Transverse colon (tissue), 4 donors: ENCODE results near the gene CELSR2. TPM values are rescaled to one million over a fixed set of nuclear protein-coding genes. Genes with fewer than 3 reads are reported as not detected.

Source experiments
- DNase-seq: peaks from one replicate; pipeline ENCODE4 v3.0.0-alpha.2; 2019
- H3K27ac ChIP-seq, 4 donors: fragments of 200-600 bp; sonication (generic); 2 replicates each; pipeline ENCODE4 v1.5.1; 2016 to 2018; ENCODE audit warnings: inconsistent platforms in 4 of 4
- H3K27me3 ChIP-seq: fragments of 200-600 bp; sonication (generic); 2 replicates; pipeline ENCODE4 v1.5.1; 2017; ENCODE audit warnings: inconsistent platforms
- H3K36me3 ChIP-seq, 4 donors: fragments of 200-600 bp; sonication (generic); 2 replicates each; pipeline ENCODE4 v1.5.1; 2017 to 2019; ENCODE audit warnings: inconsistent platforms in 4 of 4
- H3K4me1 ChIP-seq, 4 donors: fragments of 200-600 bp; sonication (generic); 2 replicates each; pipeline ENCODE4 v1.5.1; 2017 to 2020; ENCODE audit warnings: inconsistent platforms in 4 of 4
- H3K4me3 ChIP-seq, 4 donors: fragments of 200-600 bp; sonication (generic); 1 replicate in 1 of 4; 2 replicates in 3 of 4; pipeline versions ENCODE4 v1.5.1 to v1.6.1; 2017 to 2019; ENCODE audit warnings: inconsistent platforms in 4 of 4
- H3K9me3 ChIP-seq, 2 donors: fragments of 200-600 bp; sonication (generic); 2 replicates each; pipeline ENCODE4 v1.5.1; 2017 to 2019; ENCODE audit warnings: inconsistent platforms in 2 of 2
- EP300 ChIP-seq: sonication (generic); formaldehyde crosslinking; IDR thresholded peaks from one replicate; pipeline ENCODE4 v1.6.1; 2017; ENCODE audit warnings: antibody characterized with exemption, low read depth
- POLR2A ChIP-seq: fragments of 450-650 bp; IDR thresholded peaks from one replicate; pipeline ENCODE4 v1.6.1; 2016; ENCODE audit warnings: antibody characterized with exemption, mild to moderate bottlenecking, moderate library complexity
- POLR2AphosphoS5 ChIP-seq, 3 donors: sonication (generic); formaldehyde crosslinking; IDR thresholded peaks; one replicate each; pipeline ENCODE4 v1.6.1; 2016; ENCODE audit warnings: antibody characterized with exemption in 3 of 3
- WGBS, 2 donors: methylation state at CpG; one replicate each; pipeline ENCODE4 v1.1.5; 2018; ENCODE audit warnings: low coverage in 1 of 2; 5-methylcytosine and 5-hydroxymethylcytosine counted together
- in situ Hi-C, 4 donors: fragments of 200-750 bp; cut with MboI; loops; one replicate each; pipeline versions ENCODE4 v1.15.0 to v1.15.1; 2017; ENCODE audit warnings: low sequenced_read_pairs in 3 of 4, low pct_ligation_motif_present in 1 of 4, low pct_unique_long_range_greater_than_20kb in 1 of 4
- intact Hi-C: fragments of 100-400 bp; cut with DNase I; formaldehyde crosslinking; loops from one replicate; pipeline ENCODE4 v1.15.1; 2023; ENCODE audit warnings: low total_unique reads
- total RNA-seq, 4 donors: library from RNA; depleted of rRNA; stranded (reverse); fragments of >200 nt; gene quantifications; one replicate each; pipeline ENCODE4 v1.1.0, GENCODE V29; 2016
- TF ChIP-seq, protein P1 (sequence below), 5 experiments: fragments of 200-600 bp in 3 of 5; fragments of 450-650 bp in 2 of 5; sonication (generic) in 3 of 5; IDR thresholded peaks; 1 replicate in 2 of 5; 2 replicates in 3 of 5; pipeline ENCODE4 v1.5.1; 2016 to 2017; ENCODE audit warnings: antibody characterized with exemption in 5 of 5, inconsistent platforms in 3 of 5, mild to moderate bottlenecking in 2 of 5, moderate library complexity in 1 of 5

The CELSR2 gene
- total RNA-seq, 4 donors from 2014 or later = 1.8 to 3.7 (median 3.2) TPM

DNA sequence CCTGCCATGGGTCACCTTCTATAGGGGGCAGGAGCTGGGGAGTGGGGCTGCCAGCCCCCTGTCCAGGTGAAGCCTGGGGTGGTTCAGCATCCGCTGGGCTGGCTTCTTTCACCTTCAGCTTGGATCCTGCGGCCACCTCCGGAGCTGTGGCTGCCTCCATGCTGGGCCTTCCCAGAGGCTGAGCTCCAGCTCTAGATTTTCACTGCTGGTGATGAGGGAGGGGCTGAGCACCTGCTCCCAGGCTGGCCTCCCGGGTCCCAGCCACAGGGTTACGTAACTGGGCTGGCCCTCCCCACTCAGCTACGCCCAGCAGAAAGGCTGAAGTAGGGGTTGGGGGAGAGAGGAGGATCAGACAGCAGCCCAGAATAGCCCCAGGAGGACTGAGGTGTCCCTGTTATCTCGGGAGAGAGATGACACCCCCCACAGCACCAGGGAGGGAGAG lies 57.5 kb downstream of the CELSR2 start, which contains the start of gene MYBPHL:
Gene MYBPHL, minus strand, starts transcription at position 180 of the 442 bp plus-strand sequence. Its CDS starts 20 bp downstream, at position 160.
- in situ Hi-C loops = no loop called here
- H3K4me1 ChIP-seq = peaks cover 0 to 3% (median 0%) of the 10 kb centered on the region in 4 donors
- no peak for DNase-seq
- no peaks in the 10 kb centered on the region for H3K9me3 ChIP-seq
- peaks cover 0 to 4% (median 0%) of the 10 kb centered on the region in 4 donors for H3K36me3 ChIP-seq
- TF ChIP-seq EP300 = no peak
- TF ChIP-seq POLR2AphosphoS5 (IDR thresholded peaks at IDR 0.05) = no peak
- no peak for TF ChIP-seq POLR2A
- TF ChIP-seq, protein P1, sequence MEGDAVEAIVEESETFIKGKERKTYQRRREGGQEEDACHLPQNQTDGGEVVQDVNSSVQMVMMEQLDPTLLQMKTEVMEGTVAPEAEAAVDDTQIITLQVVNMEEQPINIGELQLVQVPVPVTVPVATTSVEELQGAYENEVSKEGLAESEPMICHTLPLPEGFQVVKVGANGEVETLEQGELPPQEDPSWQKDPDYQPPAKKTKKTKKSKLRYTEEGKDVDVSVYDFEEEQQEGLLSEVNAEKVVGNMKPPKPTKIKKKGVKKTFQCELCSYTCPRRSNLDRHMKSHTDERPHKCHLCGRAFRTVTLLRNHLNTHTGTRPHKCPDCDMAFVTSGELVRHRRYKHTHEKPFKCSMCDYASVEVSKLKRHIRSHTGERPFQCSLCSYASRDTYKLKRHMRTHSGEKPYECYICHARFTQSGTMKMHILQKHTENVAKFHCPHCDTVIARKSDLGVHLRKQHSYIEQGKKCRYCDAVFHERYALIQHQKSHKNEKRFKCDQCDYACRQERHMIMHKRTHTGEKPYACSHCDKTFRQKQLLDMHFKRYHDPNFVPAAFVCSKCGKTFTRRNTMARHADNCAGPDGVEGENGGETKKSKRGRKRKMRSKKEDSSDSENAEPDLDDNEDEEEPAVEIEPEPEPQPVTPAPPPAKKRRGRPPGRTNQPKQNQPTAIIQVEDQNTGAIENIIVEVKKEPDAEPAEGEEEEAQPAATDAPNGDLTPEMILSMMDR (IDR thresholded peaks at IDR 0.05) = no peak
- no peak within 1 kb of the TSS for H3K4me3 ChIP-seq
- no peaks in the 10 kb centered on the region for H3K27me3 ChIP-seq
- H3K27ac ChIP-seq = no peak within 1 kb of the TSS
- WGBS, 2 donors = 73% methylated on average over 7 of the region's 7 CpGs; no CpG with 5 or more reads in 1 of the 2 donors
- intact Hi-C loops = no loop called here

DNA sequence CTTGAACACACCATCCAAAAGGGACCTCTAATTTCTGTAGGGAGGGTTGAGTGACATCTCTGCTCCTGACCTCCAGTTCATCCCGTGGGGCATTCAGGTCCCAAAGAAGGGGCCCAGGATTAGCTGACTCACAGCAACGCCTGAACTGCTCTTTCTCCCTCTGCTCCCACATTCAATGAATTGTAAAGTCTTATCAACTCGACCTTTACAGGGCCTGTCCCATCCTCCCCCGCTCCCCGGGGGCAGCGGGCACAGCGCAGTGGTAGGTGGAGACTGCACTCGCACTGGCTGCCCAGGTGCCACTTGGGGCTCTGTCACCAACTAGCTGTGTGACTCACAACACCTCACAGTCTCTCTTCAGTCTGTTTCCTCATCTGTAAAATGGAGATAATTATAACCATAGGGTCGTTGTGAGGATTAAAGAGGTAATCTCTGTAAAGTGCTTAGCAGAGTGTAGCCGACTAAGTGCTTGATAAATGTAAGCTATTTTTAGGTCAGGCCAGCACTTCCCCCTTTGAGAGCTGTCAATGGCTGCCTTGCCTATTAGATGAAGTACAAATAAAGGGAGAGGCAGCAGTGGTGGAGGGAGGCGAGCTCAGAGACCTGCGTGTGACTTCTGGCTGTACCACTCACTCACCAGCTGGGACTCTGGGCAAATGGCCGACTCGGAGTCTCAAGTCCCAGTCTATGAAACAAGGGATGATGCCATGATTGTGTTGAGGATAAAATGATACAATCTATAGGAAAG lies 58.1 kb downstream of the CELSR2 start:
- no peak overlapping the region for H3K27ac ChIP-seq
- WGBS, 2 donors = 61% methylated on average over 14 of the region's 14 CpGs; no CpG with 5 or more reads in 1 of the 2 donors
- no peak overlapping the region for H3K4me3 ChIP-seq
- in situ Hi-C loops = no loop called here
- H3K4me1 ChIP-seq = peaks cover 0 to 3% (median 0%) of the 10 kb centered on the region in 4 donors
- no peak for TF ChIP-seq POLR2A
- no peak for TF ChIP-seq EP300
- TF ChIP-seq, protein P1 (IDR thresholded peaks at IDR 0.05) = no peak
- no peak for TF ChIP-seq POLR2AphosphoS5 (IDR thresholded peaks at IDR 0.05)
- intact Hi-C loops = no loop called here
- DNase-seq = no peak
- no peaks in the 10 kb centered on the region for H3K27me3 ChIP-seq
- peaks cover 0 to 4% (median 0%) of the 10 kb centered on the region in 4 donors for H3K36me3 ChIP-seq
- no peaks in the 10 kb centered on the region for H3K9me3 ChIP-seq

DNA sequence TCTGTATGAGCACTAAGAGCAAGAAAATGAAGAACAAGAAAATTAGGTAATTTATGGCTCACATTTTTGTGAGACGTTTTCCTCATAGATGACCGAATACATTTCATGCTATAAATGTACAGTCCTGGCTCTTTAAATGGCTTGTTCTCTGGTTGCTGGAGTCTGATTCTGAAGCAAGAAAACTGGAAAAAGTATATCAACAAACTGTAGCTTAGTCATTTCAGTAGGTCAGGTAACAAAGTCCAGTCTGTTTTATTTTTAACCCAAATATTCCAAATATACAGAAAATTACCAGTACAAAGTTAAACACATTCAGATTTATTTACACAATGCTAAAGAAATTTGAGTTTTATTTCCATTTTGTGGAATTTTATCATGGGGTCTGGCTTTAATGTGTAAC lies 60.0 kb downstream of the CELSR2 start:
- no peak for DNase-seq
- H3K4me3 ChIP-seq = no peak overlapping the region
- in situ Hi-C loops (no loop called here), intact Hi-C loops (no loop called here)
- H3K4me1 ChIP-seq = peaks cover 0 to 3% (median 0%) of the 10 kb centered on the region in 4 donors
- H3K9me3 ChIP-seq = no peaks in the 10 kb centered on the region
- TF ChIP-seq EP300 = no peak
- no peaks in the 10 kb centered on the region for H3K27me3 ChIP-seq
- H3K27ac ChIP-seq = no peak overlapping the region
- H3K36me3 ChIP-seq = peaks cover 0 to 16% (median 3%) of the 10 kb centered on the region in 4 donors
- 62 to 70% methylated on average over 2 of the region's 2 CpGs for WGBS, 2 donors

DNA sequence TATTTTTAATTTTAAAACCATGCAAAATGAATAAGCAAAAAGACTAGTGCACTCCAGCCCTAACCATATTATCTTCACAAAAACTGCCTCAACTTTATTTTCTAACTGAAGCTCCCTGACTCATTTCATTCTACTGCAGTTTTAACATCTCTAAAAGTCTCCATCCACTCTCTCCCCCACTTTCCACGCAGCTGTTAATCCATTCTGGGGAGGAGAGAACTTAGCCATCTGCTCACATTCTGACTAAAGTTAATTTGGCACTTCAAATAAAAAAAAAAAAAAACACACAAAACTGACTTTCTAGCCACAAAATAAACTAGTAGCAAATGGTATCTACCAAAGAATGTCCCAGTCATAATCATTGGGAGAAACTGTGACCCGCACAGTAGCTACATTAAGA lies 62.9 kb downstream of the CELSR2 start:
- DNase-seq = no peak
- H3K36me3 ChIP-seq = peaks cover 0 to 27% (median 5%) of the 10 kb centered on the region in 4 donors
- no peaks in the 10 kb centered on the region for H3K27me3 ChIP-seq
- no peaks in the 10 kb centered on the region for H3K9me3 ChIP-seq
- H3K4me3 ChIP-seq = no peak overlapping the region
- 76 to 86% methylated on average over 2 of the region's 2 CpGs for WGBS, 2 donors
- no peaks in the 10 kb centered on the region for H3K4me1 ChIP-seq
- in situ Hi-C loops (no loop called here), intact Hi-C loops (no loop called here)
- TF ChIP-seq POLR2AphosphoS5 (IDR thresholded peaks at IDR 0.05) = no peak
- TF ChIP-seq, protein P1 (IDR thresholded peaks at IDR 0.05) = no peak
- no peak for TF ChIP-seq POLR2A
- TF ChIP-seq EP300 = no peak
- H3K27ac ChIP-seq = no peak overlapping the region
